IMR-90 (cell line): ENCODE measurements around the gene NUBP2. TPM values are rescaled to one million over a fixed set of nuclear protein-coding genes. Genes with fewer than 3 reads are reported as not detected.
A peak's percentile ranks its signal among the peaks of the same experiment; 100 is the strongest.

Experiments
- ATAC-seq: fragments of 200-7000 bp; cut with Tn5 transposase; 2 replicates; pipeline ENCODE4 v1.9.1; 2020; ENCODE audit warnings: low read depth, mild to moderate bottlenecking, moderate library complexity
- BruUV-seq: library from RNA; stranded (reverse); fragments of 400-500 nt; replicated peaks from 2 replicates; lab custom pipeline; 2021; lab: Mats Ljungman, UMichigan
- CTCF ChIA-PET: fragments of 300-600 bp; formaldehyde crosslinking; extraction: SDS; loops from one replicate; lab custom pipeline; 2021; ENCODE audit warnings: antibody characterized with exemption; lab: Yijun Ruan, JAX
- POLR2A ChIA-PET: fragments of 300-600 bp; sonication (Branson Sonifier 250); formaldehyde crosslinking; loops from one replicate; lab custom pipeline; 2022; ENCODE audit warnings: antibody characterized with exemption; ENCODE audit not compliant: unreplicated experiment; lab: Charles Lee
- DNase-seq: peaks from one replicate; pipeline ENCODE4 v3.0.0; 2013
- H2AFZ ChIP-seq: replicated peaks from 2 replicates; pipeline ENCODE3; 2013; ENCODE audit warnings: low read length, mild to moderate bottlenecking; ENCODE audit not compliant: poor library complexity
- H2AK5ac ChIP-seq: 2 replicates; pipeline ENCODE4 v1.6.1; 2013; ENCODE audit warnings: low read depth, low read length, inconsistent platforms
- H2AK9ac ChIP-seq: replicated peaks from 2 replicates; pipeline ENCODE3; 2013; ENCODE audit warnings: mild to moderate bottlenecking, low read depth, low read length, moderate library complexity; ENCODE audit not compliant: poor library complexity
- H2BK120ac ChIP-seq: 2 replicates; pipeline ENCODE4 v1.6.1; 2013; ENCODE audit warnings: low read depth, low read length, inconsistent platforms
- H2BK15ac ChIP-seq: 3 replicates; pipeline ENCODE4 v1.6.1; 2013; ENCODE audit warnings: low read depth, low read length, inconsistent platforms
- H2BK20ac ChIP-seq: 2 replicates; pipeline ENCODE4 v1.6.1; 2013; ENCODE audit warnings: low read depth, mild to moderate bottlenecking, inconsistent platforms, low read length, moderate library complexity
- H2BK5ac ChIP-seq: 2 replicates; pipeline ENCODE4 v1.6.1; 2013; ENCODE audit warnings: mild to moderate bottlenecking, low read depth, low read length, inconsistent platforms; ENCODE audit not compliant: poor library complexity, severe bottlenecking
- H3K14ac ChIP-seq: replicated peaks from 2 replicates; pipeline ENCODE4 v1.6.1; 2013; ENCODE audit warnings: low read depth, low read length, inconsistent platforms
- H3K18ac ChIP-seq: 2 replicates; pipeline ENCODE4 v1.6.1; 2013; ENCODE audit warnings: low read depth, low read length, control low read depth
- H3K23ac ChIP-seq: 2 replicates; pipeline ENCODE4 v1.6.1; 2013; ENCODE audit warnings: low read depth, low read length, inconsistent platforms
- H3K27ac ChIP-seq: 2 replicates; pipeline ENCODE4 v1.5.1; 2013; ENCODE audit warnings: mild to moderate bottlenecking, control low read depth, low read length; ENCODE audit not compliant: insufficient read depth
- H3K27me3 ChIP-seq: 2 replicates; pipeline ENCODE4 v1.6.1; 2013; ENCODE audit warnings: low read length; ENCODE audit not compliant: control insufficient read depth, insufficient read depth
- H3K36me3 ChIP-seq: 2 replicates; pipeline ENCODE4 v1.6.1; 2013; ENCODE audit warnings: low read length, mixed read lengths; ENCODE audit not compliant: control insufficient read depth, insufficient read depth
- H3K4ac ChIP-seq: 2 replicates; pipeline ENCODE4 v1.6.1; 2013; ENCODE audit warnings: low read depth, low read length, inconsistent platforms
- H3K4me1 ChIP-seq: 2 replicates; pipeline ENCODE4 v1.6.1; 2013; ENCODE audit warnings: low read length, mixed read lengths; ENCODE audit not compliant: control insufficient read depth, insufficient read depth
- H3K4me2 ChIP-seq: 2 replicates; pipeline ENCODE4 v1.6.1; 2013; ENCODE audit warnings: low read depth, mild to moderate bottlenecking, control low read depth, low read length, moderate library complexity
- H3K4me3 ChIP-seq: 2 replicates; pipeline ENCODE4 v1.5.1; 2013; ENCODE audit warnings: low read depth, mild to moderate bottlenecking, control low read depth, low read length, moderate library complexity; ENCODE audit not compliant: insufficient read depth
- H3K56ac ChIP-seq: 2 replicates; pipeline ENCODE4 v1.6.1; 2013; ENCODE audit warnings: low read length, inconsistent platforms; ENCODE audit not compliant: insufficient read depth; ENCODE audit errors: extremely low read depth
- H3K79me1 ChIP-seq, 2 experiments: 2 replicates each; pipeline ENCODE4 v1.6.1; 2013; ENCODE audit warnings: low read length in 2 of 2, inconsistent platforms in 1 of 2, low read depth in 1 of 2
- H3K9ac ChIP-seq: 2 replicates; pipeline ENCODE4 v1.6.1; 2013; ENCODE audit warnings: low read depth, low read length, control low read depth
- H3K9me1 ChIP-seq: 2 replicates; pipeline ENCODE4 v1.6.1; 2013; ENCODE audit warnings: low read length, inconsistent platforms; ENCODE audit not compliant: insufficient read depth
- H3K9me3 ChIP-seq: 2 replicates; pipeline ENCODE4 v1.6.1; 2013; ENCODE audit warnings: low read length; ENCODE audit not compliant: control insufficient read depth, insufficient read depth
- H4K20me1 ChIP-seq: 2 replicates; pipeline ENCODE4 v1.6.1; 2013; ENCODE audit warnings: low read length, inconsistent platforms; ENCODE audit not compliant: insufficient read depth
- H4K5ac ChIP-seq: 2 replicates; pipeline ENCODE4 v1.6.1; 2013; ENCODE audit warnings: mild to moderate bottlenecking, low read depth, low read length, control low read depth
- H4K8ac ChIP-seq, 2 experiments: 2 replicates each; pipeline ENCODE4 v1.6.1; 2013; ENCODE audit warnings: low read depth in 2 of 2, low read length in 2 of 2, control low read depth in 1 of 2, inconsistent platforms in 1 of 2
- H4K91ac ChIP-seq: 2 replicates; pipeline ENCODE4 v1.6.1; 2013; ENCODE audit warnings: low read depth, low read length, inconsistent platforms; ENCODE audit not compliant: insufficient read depth
- BHLHE40 ChIP-seq: fragments of 150-350 bp; IDR thresholded peaks from 2 replicates; pipeline ENCODE4 v1.6.1; 2016; ENCODE audit warnings: mild to moderate bottlenecking, low read depth, low read length
- CEBPB ChIP-seq: IDR thresholded peaks from 2 replicates; pipeline ENCODE4 v1.6.1; 2012; ENCODE audit warnings: low read depth, low read length, improper control_type of control experiment
- CHD1 ChIP-seq: IDR thresholded peaks from 2 replicates; pipeline ENCODE4 v1.6.1; 2012; ENCODE audit warnings: low read depth, low read length, improper control_type of control experiment
- FOS ChIP-seq: fragments of 150-350 bp; IDR thresholded peaks from 2 replicates; pipeline ENCODE4 v1.6.1; 2016; ENCODE audit warnings: low read depth, low read length
- MAFK ChIP-seq: IDR thresholded peaks from 2 replicates; pipeline ENCODE4 v1.6.1; 2012; ENCODE audit warnings: low read depth, low read length, improper control_type of control experiment
- MAZ ChIP-seq: IDR thresholded peaks from 2 replicates; pipeline ENCODE4 v1.6.1; 2012; ENCODE audit warnings: low read depth, mild to moderate bottlenecking, low read length, improper control_type of control experiment, moderate library complexity, borderline replicate concordance
- MXI1 ChIP-seq: IDR thresholded peaks from 2 replicates; pipeline ENCODE4 v1.6.1; 2012; ENCODE audit warnings: low read depth, mild to moderate bottlenecking, low read length, moderate library complexity, borderline replicate concordance
- NFE2L2 ChIP-seq: fragments of 150-350 bp; IDR thresholded peaks from 2 replicates; pipeline ENCODE4 v1.6.1; 2016; ENCODE audit warnings: low read depth, mild to moderate bottlenecking, low read length
- POLR2A ChIP-seq: IDR thresholded peaks from 2 replicates; pipeline ENCODE4 v1.6.1; 2012; ENCODE audit warnings: mild to moderate bottlenecking, low read depth, low read length
- RAD21 ChIP-seq: IDR thresholded peaks from 2 replicates; pipeline ENCODE4 v1.6.1; 2012; ENCODE audit warnings: low read length, improper control_type of control experiment
- RCOR1 ChIP-seq: IDR thresholded peaks from 2 replicates; pipeline ENCODE4 v1.6.1; 2012; ENCODE audit warnings: mild to moderate bottlenecking, low read length, improper control_type of control experiment; ENCODE audit not compliant: insufficient replicate concordance
- RFX5 ChIP-seq: IDR thresholded peaks from 2 replicates; pipeline ENCODE4 v1.8.0; 2012; ENCODE audit warnings: low read depth, mild to moderate bottlenecking, low read length, moderate library complexity
- SMC3 ChIP-seq: fragments of 150-350 bp; IDR thresholded peaks from 2 replicates; pipeline ENCODE4 v1.6.1; 2016; ENCODE audit warnings: low read depth, mild to moderate bottlenecking, antibody characterized with exemption, low read length, moderate library complexity
- WGBS, 2 experiments: methylation state at CpG; one replicate each; pipeline versions ENCODE4 v1.1.5 to v1.1.7; 2013; ENCODE audit warnings: missing lambda C conversion rate in 2 of 2; ENCODE audit not compliant: insufficient read length in 1 of 2; ENCODE audit errors: extremely low coverage in 2 of 2; 5-methylcytosine and 5-hydroxymethylcytosine counted together
- dilution Hi-C: fragments of 300-500 bp; cut with HindIII; formaldehyde crosslinking; loops from one replicate; pipeline ENCODE4 v1.14.3; 2018; ENCODE audit warnings: low sequenced_read_pairs; ENCODE audit not compliant: unreplicated experiment
- in situ Hi-C: fragments of 300-500 bp; cut with MboI; formaldehyde crosslinking; loops from 3 replicates; pipeline ENCODE4 v1.14.3; 2019; ENCODE audit warnings: low sequenced_read_pairs, inconsistent platforms, mixed read lengths
- intact Hi-C: fragments of 100-400 bp; cut with micrococcal nuclease; formaldehyde crosslinking; loops from 2 replicates; pipeline ENCODE4 v1.10.0; 2022
- polyA plus RNA-seq, 3 experiments: library from polyadenylated mRNA; depleted of rRNA; stranded (reverse); fragments of >200 nt; gene quantifications; 2 replicates each; pipeline ENCODE4 v1.2.3, GENCODE V29; 2012; ENCODE audit warnings: low replicate concordance in 1 of 3
- total RNA-seq: library from RNA; depleted of rRNA; stranded (reverse); fragments of >200 nt; gene quantifications from 2 replicates; pipeline ENCODE4 v1.2.3, GENCODE V29; 2012
- TF ChIP-seq, protein P1 (sequence below): fragments of 150-350 bp; IDR thresholded peaks from 2 replicates; pipeline ENCODE4 v1.6.1; 2017; ENCODE audit warnings: mild to moderate bottlenecking, antibody characterized with exemption, low read length, low read depth
- TF ChIP-seq, protein P2 (sequence below): fragments of 150-350 bp; IDR thresholded peaks from 2 replicates; pipeline ENCODE4 v1.6.1; 2016; ENCODE audit warnings: low read depth, mild to moderate bottlenecking, low read length, moderate library complexity, borderline replicate concordance

Gene NUBP2
- total and polyA plus RNA-seq, 2 of the 4 experiments (the other 2 are of a cell fraction), result 62.6 to 131 TPM

DNA sequence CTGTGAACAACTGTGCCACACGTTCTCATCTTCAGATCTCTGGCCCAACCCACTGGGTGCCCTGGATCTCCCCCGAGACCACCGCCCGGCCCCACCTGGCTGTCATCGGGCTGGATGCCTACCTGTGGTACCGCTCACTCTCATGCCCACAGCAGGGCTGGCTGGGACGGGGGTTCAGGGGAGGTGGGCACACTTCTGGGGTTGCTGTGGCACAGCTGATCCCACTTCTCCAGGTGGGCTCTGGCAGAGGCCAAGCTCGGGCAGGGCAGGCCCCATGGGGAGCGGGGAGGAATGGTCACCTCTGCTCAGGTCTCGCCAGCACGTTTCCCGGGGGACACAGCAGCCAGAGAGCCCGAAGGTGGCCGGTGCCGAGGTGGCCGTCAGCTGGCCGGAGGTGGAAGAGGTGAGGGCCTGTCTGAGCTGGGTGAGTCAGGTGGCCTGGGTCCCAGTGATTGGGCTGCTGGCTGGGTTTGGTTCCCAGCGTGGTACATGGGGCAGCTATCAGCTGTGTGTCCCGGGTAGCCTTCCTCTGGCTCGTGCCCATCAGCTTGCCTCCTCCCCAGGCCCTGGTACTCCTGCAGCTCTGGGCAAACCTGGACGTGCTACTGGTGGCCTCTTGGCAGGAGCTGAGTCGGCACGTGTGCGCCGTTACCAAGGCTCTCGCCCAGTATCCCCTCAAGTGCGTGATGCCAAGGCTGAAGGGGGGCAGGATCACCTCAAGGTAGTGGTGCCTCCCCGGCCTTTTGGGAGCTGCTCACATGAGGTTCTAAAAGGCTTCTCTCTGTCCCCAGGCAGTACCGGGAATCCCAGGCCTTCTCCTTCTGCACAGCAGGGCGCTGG, 7.5 kb upstream of the NUBP2 start:
- dilution Hi-C loops (no loop called here), intact Hi-C loops (no loop called here), in situ Hi-C loops (no loop called here)
- H3K9me1 ChIP-seq, result 0 out of 2 replicates have a peak, but pooled peaks cover 3% of the 10 kb centered on the region
- H2AFZ ChIP-seq, result no peak overlapping the region
- H3K36me3 ChIP-seq, result peaks cover 28% of the 10 kb centered on the region; the same call in 1 of the 2 replicates
- H3K79me1 ChIP-seq, result peaks cover 12 to 63% of the 10 kb centered on the region in 2 experiments
- H4K20me1 ChIP-seq, result peaks cover 25% of the 10 kb centered on the region
- no peak overlapping the region for H2BK5ac ChIP-seq
- no peak overlapping the region for H4K91ac ChIP-seq
- no peak overlapping the region for H2BK120ac ChIP-seq
- H2BK15ac ChIP-seq, result no peak overlapping the region
- H3K9me3 ChIP-seq, result no peaks in the 10 kb centered on the region
- peak overlapping the region; percentile 65 for H2AK9ac ChIP-seq
- WGBS, 2 experiments, result 94% methylated on average over 26 of the region's 30 CpGs; no CpG with 5 or more reads in 1 of the 2 experiments
- no peak overlapping the region for H3K4ac ChIP-seq
- no peak overlapping the region for H4K8ac ChIP-seq
- no peak overlapping the region for H2BK20ac ChIP-seq
- no peak overlapping the region for H3K4me2 ChIP-seq
- H3K56ac ChIP-seq, result no peak overlapping the region
- H3K4me1 ChIP-seq, result peaks cover 13% of the 10 kb centered on the region
- DNase-seq (no peak), ATAC-seq (no peak)
- CTCF ChIA-PET, result no interaction called here
- no peak overlapping the region for H3K9ac ChIP-seq
- no peaks in the 10 kb centered on the region for H3K27me3 ChIP-seq
- H3K23ac ChIP-seq, result no peak overlapping the region
- H3K18ac ChIP-seq, result no peak overlapping the region
- no peak overlapping the region for H3K27ac ChIP-seq
- POLR2A ChIA-PET, result no interaction called here
- H4K5ac ChIP-seq, result no peak overlapping the region
- H2AK5ac ChIP-seq, result no peak overlapping the region
- H3K4me3 ChIP-seq, result no peak overlapping the region
- no peak overlapping the region for H3K14ac ChIP-seq
- no TSS peak for BruUV-seq
- TF ChIP-seq SMC3, result no peak
- TF ChIP-seq, protein P1, sequence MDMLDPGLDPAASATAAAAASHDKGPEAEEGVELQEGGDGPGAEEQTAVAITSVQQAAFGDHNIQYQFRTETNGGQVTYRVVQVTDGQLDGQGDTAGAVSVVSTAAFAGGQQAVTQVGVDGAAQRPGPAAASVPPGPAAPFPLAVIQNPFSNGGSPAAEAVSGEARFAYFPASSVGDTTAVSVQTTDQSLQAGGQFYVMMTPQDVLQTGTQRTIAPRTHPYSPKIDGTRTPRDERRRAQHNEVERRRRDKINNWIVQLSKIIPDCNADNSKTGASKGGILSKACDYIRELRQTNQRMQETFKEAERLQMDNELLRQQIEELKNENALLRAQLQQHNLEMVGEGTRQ, result no peak
- TF ChIP-seq, protein P2, sequence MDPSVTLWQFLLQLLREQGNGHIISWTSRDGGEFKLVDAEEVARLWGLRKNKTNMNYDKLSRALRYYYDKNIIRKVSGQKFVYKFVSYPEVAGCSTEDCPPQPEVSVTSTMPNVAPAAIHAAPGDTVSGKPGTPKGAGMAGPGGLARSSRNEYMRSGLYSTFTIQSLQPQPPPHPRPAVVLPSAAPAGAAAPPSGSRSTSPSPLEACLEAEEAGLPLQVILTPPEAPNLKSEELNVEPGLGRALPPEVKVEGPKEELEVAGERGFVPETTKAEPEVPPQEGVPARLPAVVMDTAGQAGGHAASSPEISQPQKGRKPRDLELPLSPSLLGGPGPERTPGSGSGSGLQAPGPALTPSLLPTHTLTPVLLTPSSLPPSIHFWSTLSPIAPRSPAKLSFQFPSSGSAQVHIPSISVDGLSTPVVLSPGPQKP, result no peak
- no peak for TF ChIP-seq MAZ
- TF ChIP-seq RCOR1, result no peak
- TF ChIP-seq CEBPB, result no peak
- TF ChIP-seq BHLHE40, result no peak
- TF ChIP-seq MAFK, result no peak
- no peak for TF ChIP-seq POLR2A
- no peak for TF ChIP-seq CHD1
- no peak for TF ChIP-seq MXI1
- no peak for TF ChIP-seq RFX5
- TF ChIP-seq FOS, result no peak
- TF ChIP-seq RAD21, result no peak
- no peak for TF ChIP-seq NFE2L2
